Bronchial epithelial cell (primary cell): ENCODE results near the gene LYRM4. TPM values are rescaled to one million over a fixed set of nuclear protein-coding genes. Genes with fewer than 3 reads are reported as not detected.

Experiments
- DNase-seq: peaks from one replicate; pipeline ENCODE4 v3.0.0-alpha.2; 2010; ENCODE audit warnings: low read depth
- FAIRE-seq: peaks from 2 replicates; lab custom pipeline; 2011; peaks lifted over from hg19 to GRCh38; lab: Jason Lieb, UNC
- H3K27me3 ChIP-seq: 2 replicates; pipeline ENCODE4 v1.5.1; 2011; ENCODE audit warnings: low read length; ENCODE audit not compliant: control insufficient read depth, insufficient read depth
- H3K36me3 ChIP-seq: 2 replicates; pipeline ENCODE4 v1.5.1; 2011; ENCODE audit warnings: low read length; ENCODE audit not compliant: control insufficient read depth, insufficient read depth
- H3K4me3 ChIP-seq: 2 replicates; pipeline ENCODE4 v1.5.1; 2011; ENCODE audit warnings: mild to moderate bottlenecking, low read depth, low read length, control low read depth
- CTCF ChIP-seq: IDR thresholded peaks from 2 replicates; pipeline ENCODE4 v1.5.1; 2011; ENCODE audit warnings: mild to moderate bottlenecking, moderate library complexity, low read length, control low read depth, inconsistent platforms; ENCODE audit not compliant: insufficient read depth, severe bottlenecking
- total RNA-seq: library from RNA; depleted of rRNA; stranded (reverse); fragments of >200 nt; gene quantifications from 2 replicates; pipeline ENCODE4 v1.2.1, GENCODE V29; 2014

LYRM4 gene
- total RNA-seq, 1 donor from 2014 or later: 15.3 TPM

DNA sequence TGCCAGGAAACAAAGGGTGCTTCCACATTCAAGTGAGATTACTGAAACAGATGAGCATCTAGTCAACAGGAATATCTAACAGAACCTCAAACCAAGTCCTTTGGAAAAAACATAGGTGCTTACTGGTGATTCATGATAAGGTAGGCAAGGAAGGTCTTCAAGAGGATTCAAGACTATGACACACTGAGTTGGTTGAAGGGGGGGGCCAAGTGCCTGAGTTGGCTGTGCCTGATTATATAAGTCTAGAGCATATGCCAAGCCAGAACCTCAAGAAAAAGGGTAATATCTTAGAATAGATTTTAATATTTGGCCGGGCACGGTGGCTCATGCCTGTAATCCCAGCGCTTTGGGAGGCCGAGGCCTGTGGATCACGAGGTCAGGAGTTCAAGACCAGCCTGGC is 63.7 kb downstream of the LYRM4 start:
- Histone ChIP-seq H3K36me3 (peaks cover 1% of the 10 kb centered on the region), H3K4me3 (no peak overlapping the region), H3K27me3 (no peaks in the 10 kb centered on the region)
- no peak for TF ChIP-seq CTCF
- no peak for DNase-seq
- FAIRE-seq: no peak

GRCh38 chr6:5192135-5192794 is 68.5 kb downstream of the LYRM4 start:
- no peak for FAIRE-seq
- H3K4me3 ChIP-seq: no peak overlapping the region
- no peak for TF ChIP-seq CTCF
- H3K36me3 ChIP-seq: no peaks in the 10 kb centered on the region
- DNase-seq: no peak
- no peaks in the 10 kb centered on the region for H3K27me3 ChIP-seq

DNA sequence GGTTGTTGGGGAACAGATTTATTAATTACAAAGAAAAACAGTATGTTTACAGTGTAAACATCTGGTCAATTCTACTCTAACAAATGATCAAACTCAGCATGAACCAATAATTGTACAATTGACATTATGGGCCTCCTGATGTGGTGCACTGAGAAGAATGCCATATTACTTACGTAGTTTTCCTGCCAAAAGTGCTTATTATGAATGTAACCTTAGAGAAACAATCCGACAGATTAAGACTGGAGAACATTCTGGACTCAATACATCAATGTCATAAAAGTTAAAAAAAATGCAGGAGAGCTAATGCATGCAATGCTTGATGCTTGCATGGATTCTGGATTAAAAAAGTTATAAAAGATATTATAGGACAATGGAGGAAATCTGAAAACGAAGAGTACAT is 69.0 kb downstream of the LYRM4 start:
- Histone ChIP-seq H3K27me3 (no peaks in the 10 kb centered on the region), H3K4me3 (no peak overlapping the region), H3K36me3 (no peaks in the 10 kb centered on the region)
- no peak for DNase-seq
- no peak for FAIRE-seq
- no peak for TF ChIP-seq CTCF

GRCh38 chr6:5191222-5191621 is 69.5 kb downstream of the LYRM4 start:
- FAIRE-seq (no peak), DNase-seq (no peak)
- no peak for TF ChIP-seq CTCF
- Histone ChIP-seq H3K4me3 (no peak overlapping the region), H3K36me3 (no peaks in the 10 kb centered on the region), H3K27me3 (no peaks in the 10 kb centered on the region)

- FAIRE-seq (no peak), DNase-seq (peak; percentile 91)
- H3K36me3 ChIP-seq: no peaks in the 10 kb centered on the region
- TF ChIP-seq CTCF: no peak
- no peaks in the 10 kb centered on the region for H3K27me3 ChIP-seq
- H3K4me3 ChIP-seq: no peak overlapping the region
These were observed 70.2 kb downstream of the LYRM4 start for GRCh38 chr6:5190507-5190906.

- no peaks in the 10 kb centered on the region for H3K27me3 ChIP-seq
- FAIRE-seq: no peak
- H3K4me3 ChIP-seq: no peak overlapping the region
- no peak for TF ChIP-seq CTCF
- no peak for DNase-seq
- H3K36me3 ChIP-seq: no peaks in the 10 kb centered on the region
These were observed 72.1 kb downstream of the LYRM4 start for GRCh38 chr6:5188646-5189045.
